ENCODE results near the gene SYT3.
A peak's percentile ranks its signal among the peaks of the same experiment; 100 is the strongest.

SYT3 gene

DNA sequence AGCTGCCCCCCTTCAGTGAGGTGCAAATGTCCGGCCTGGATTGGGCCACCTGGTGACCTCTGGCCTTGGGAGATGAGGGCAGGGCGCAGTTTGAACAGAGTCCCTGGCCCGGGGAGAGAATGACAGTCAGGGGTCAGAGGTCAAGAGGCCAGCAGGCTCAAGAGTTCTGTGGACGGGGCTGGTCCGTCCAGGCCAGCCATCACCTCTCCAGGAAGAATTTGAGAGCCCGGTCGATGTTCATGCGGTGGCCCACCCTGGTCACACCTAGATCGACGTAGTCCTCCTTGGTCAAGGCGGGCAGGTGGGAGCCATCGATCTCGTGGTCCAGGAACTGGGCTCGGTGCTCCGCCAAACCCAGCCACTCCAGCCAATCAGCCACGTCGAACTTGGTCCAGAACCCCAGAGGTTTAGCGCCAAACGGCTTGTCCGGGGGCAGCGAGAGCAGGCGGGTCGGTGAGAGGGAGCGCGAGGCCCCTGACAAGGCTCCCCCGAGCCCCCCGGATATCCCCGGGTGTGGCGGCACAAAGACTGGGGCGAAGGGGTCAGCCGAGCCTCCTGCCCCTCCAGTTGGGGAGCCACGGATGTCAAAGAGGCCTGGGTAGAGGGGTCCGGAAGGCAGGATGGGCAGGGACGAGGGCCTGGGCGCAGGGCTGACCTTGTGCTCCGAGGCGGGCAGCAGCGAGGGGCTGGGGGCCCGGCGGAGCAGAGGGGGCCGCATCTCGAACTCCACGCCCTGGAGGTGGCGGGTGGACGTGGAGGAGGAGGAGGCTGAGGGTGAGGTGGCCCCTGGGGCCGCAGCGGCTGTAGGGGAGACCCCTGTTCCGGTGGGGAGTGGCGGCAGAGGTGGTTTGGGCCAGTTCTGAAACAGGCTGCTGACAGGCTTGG, 22.3 kb upstream of the SYT3 start:
- DNase-seq (ENCODE audit: low spot score), result no peak

DNA sequence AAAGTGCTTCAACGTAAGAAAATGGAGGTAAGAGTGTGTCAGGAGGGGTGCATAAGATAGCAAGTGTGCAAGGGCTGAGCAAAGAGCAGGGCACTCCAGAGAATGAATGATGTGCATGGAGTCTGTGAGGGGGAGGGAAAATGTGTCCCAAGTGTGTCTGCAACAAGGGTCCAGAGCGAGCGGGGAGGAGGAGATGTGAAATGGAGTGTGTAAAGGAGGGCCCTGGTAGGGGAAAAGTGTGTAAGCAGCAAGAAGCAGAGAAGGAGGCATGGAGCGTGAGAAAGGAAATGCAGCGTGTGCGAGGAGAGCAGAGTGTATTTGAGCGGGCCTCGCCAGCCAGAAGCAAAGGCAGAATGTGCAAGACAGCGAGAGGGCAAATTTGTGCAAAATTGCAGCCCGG, 21.3 kb upstream of the SYT3 start:
- DNase-seq (ENCODE audit: low spot score), result no peak

DNA sequence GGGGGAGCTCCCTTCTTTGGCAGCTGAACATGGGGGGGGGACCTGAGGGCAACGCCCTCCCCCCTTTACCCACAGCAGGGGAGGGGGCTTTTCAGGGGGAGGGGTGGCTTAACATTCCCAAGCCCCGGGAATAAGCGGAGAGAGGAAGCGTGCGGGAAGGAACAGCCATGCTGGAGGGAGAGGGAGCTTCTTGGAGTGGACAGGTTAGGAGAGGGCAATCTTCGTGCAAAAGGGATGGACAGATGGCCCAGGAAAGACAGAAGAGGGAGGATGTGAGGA, 20.3 kb upstream of the SYT3 start:
- DNase-seq (ENCODE audit: low spot score), result no peak

DNA sequence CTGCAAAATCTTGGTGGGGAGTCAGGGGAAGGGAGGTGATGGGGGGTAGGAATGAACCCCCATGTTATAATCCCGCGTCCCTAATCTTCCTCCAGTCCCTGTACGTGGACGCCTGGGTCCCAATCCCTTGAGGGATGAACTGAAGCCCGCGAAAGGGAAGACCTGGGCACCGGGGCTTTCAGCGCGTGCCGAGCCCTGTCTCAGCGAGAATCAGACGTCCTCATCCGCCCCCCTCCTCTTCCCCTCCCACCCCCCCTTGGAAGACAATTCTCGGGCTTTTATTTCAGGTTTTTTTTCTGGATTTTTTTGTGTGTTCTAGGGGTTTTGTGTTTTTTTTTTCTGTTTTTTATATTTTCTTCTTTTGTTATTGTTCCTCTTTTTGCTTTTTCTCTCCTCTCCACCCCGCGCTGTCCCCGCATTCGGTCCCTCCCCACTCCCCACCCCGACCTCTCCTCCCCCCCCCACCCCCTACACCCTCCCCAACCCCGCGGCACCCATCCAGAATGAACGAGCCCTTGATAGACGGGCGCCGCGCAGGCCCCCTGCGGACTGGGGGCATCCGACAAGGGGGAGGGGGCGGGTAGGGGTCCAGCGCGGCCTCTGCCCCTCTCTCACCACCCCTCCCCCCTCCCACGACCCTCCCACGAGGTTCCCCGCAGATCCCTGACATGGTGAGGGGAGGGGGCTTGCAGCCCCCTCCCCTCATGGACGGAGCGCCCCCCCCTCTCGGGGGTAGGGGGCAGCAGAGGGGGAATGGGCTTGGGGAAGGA, 19.8 kb upstream of the SYT3 start:
- DNase-seq (ENCODE audit: low spot score), result no peak

DNA sequence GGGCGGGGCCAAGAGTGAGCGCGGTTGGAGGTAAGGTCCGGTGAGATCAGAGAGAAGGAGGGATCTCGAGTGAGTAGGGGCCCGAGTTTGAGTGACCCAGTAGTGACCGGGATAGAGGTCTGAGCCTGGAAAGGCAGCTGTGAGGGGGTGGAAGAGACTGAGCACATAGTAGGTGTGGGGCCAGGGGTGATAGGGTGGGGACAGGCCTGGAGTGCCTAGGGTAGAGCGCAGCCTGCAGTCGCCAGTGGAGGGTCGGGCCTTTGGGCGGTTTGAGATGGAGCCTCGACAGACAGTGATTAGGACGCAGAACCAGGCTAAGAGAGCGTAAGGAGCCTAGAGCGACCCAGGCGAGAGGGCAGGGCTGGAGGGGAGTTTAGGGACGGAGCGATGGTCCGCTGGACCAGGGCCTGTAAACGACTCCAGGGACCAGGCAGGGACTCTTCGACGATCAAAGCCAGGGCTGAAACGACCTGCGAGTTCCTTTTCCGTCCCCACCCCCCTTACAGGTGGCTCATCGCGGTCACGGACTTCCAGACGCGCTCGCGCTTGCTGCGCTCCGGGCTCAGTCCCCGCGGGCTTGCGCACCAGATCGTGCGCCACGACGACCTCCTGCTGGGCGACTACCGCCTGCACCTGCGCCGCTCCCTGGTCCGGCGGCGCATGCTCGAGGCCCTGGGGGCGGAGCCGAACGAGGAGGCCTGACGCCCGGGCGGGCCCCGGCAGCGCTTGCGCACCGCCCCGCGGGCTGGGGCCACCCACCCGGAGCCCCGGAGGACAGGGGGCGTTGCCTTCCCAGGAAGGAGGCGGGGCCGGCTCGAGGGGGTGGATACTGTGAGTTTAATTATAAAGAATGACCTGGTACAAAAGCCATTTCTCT, 19.0 kb upstream of the SYT3 start:
- DNase-seq (ENCODE audit: low spot score), result peak; percentile 89

DNA sequence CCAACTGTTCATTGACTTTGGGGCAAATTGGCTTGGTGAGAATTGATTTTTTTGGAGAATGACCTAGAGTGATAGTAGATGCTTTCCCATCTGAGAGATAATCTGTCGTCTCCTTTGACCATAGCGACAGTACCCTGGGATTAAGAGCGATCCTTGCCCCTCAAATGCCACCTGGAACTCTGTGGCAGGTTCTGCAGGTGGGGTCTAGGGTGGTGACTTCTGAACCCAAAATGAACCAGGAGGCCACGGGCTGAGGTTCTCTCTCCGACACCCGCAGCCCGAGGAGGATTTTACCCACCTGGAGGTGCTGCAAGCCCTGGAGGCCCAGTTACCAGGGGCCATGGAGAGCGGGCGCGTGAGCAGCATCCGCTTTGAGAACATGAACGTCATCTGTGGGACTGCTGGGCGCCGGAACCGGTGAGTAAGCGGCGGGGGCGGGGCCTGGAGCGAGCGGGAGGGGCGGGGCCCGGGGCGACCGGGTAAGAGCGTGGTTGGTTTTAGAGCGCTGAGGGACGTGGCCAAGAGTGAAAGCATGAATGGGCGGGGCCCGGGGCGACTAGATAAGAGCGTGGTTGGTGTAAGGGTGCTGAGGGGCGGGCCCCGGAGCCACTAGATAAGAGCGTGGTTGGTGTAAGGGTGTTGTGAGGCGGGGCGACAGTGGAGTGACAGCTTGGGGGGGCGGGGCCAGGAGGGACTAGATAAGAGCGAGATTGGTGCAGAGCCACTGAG, 18.2 kb upstream of the SYT3 start:
- DNase-seq (ENCODE audit: low spot score), result peak; percentile 100

DNA sequence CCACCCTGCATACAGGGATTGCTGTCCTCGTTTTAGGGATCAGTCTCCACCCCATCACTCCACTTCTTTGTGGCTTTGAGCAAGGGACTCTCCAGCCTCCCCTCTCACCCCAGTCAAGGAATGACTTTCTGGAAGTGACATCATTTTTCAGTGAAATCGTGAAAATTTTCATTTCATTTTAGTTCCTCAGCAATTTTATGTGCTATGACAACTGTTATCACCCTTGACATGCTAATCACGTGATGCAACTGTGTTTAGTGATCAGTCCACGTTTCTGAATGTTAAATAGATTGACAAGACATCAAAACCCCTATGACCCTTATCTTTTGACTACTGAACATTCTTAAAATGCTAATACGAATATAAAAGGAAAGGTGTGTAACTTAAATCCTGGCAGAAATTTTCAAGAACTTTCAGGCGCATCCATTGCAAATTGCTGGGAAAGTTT, 17.6 kb upstream of the SYT3 start:
- no peak for DNase-seq (ENCODE audit: low spot score)

DNA sequence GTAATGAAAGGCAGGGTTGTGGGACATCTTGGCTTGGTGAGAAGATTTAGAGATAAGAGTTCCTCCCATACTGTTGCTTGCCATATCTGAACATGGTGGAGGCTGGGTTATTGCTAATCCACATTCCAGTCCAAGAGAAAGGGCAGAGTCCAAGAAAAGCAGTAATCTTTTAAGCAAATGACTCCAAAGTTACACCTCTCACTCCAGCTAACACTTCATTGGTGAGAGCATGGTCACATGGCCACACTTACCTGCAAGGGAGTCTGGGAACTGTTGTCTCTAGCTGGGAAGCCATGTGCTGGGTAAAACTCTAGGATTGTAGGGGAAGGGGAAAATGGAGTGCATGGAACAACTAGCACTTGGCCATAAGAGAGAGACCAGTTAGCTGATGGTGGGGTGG, 15.2 kb upstream of the SYT3 start:
- DNase-seq (ENCODE audit: low spot score), result no peak

DNA sequence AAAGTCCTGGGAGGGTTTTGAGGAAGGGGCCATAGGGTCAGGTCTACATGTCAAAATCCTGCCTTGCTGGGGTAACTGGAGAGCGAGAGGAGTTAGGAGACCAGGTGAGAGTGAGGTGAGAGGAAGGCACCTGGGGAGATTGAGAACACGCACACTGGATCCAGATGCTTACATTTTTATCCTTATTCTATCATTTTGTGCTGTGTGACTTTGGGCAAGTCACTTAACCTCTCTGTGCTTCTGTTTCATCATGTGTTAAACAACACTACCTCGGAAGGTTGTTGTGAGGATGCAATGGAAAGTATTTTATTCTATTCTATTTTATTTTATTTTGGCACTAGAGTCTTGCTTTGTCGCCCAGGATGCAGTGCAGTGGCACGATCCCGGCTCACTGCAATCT, 13.0 kb upstream of the SYT3 start:
- DNase-seq (ENCODE audit: low spot score), result no peak

DNA sequence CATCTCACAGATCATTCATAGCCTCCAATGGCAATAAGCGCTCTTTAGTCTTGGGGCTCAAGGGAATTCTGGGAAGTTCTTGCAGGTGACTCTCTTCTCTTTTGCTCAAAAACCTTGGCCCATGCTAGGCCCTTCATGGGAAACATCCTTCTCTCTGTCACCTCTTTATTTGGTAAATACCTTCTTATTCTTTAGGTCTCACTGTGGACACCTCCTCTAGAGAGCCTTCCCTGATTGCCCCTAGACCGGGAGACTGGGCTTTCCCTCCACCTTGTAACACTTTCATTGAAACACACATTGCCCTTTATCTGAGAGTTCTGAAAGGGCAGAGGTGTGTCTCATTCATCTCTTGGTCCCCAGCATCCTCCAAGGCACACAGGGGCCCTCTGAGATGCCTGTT, 11.5 kb upstream of the SYT3 start:
- DNase-seq (ENCODE audit: low spot score), result no peak

DNA sequence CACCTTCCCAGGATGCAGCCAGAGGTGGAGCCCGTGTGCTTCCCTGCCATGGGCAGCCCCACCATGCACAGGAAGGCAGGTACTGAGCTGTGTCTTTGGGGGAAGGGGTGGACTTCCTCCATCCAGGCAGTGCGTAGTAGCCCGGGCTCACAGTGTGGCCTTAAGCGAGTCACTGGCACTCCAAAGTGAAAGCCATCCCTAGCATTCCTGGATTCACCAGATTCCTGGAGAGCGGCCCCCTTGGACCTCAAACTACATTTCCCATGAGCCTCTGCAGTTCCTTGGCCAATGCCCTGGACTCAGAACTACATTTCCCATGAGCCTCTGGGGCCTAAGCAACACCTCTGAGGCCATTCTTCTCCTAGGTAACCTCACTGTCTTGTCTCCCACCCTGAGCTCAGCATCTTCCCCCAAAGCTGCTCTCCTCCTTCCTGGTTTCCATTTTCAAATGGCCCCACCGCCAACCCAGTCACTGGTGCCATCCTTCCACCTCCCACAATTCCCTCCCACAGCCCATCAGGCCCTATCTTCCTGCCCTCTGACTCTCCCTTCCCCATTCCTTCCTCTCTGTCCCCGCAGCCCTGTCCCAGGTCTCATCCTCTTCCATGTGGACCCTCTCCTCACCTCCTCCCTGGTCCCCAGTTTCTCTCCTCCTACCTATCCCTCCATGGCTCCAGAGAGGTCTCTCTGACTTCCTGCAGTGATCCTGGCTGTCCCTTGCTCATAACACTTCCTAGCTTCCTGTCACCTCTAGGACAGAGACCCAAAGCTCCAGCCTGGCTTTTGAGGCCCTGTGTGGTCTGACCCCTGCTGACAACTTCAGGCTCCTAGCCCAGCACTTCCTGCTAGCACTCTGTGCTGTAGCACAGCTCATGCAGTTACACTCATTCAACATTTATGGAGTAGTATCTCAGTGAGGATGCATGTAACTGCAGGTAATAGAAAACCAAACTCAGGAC, 10.0 kb upstream of the SYT3 start, which contains the start of gene C19orf81:
Gene C19orf81 (plus strand): TSS at position 13 of the 959 bp plus-strand sequence. CDS start 0 bp downstream, at position 13.
- peak; percentile 75 for DNase-seq (ENCODE audit: low spot score)

DNA sequence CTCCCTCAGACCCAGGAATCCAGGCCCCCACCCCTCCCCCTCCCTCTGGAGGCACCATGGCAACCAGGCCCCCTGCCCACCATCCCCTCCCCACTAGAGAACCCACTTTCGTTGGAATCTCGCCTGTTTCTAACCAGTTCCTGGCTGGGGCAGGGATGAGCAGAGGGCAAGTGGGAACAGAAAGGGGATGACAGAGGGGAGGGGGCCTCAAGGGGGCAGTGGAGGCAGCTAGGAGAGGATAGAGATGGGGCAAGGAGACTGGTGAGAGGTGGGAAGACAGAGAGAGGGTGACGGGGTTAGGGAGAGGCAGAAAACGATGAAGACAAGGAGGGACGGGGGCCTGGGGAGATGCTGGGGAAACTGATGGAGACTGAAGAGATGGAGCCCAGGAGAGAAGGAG, 9.0 kb upstream of the SYT3 start:
- DNase-seq (ENCODE audit: low spot score), result no peak

DNA sequence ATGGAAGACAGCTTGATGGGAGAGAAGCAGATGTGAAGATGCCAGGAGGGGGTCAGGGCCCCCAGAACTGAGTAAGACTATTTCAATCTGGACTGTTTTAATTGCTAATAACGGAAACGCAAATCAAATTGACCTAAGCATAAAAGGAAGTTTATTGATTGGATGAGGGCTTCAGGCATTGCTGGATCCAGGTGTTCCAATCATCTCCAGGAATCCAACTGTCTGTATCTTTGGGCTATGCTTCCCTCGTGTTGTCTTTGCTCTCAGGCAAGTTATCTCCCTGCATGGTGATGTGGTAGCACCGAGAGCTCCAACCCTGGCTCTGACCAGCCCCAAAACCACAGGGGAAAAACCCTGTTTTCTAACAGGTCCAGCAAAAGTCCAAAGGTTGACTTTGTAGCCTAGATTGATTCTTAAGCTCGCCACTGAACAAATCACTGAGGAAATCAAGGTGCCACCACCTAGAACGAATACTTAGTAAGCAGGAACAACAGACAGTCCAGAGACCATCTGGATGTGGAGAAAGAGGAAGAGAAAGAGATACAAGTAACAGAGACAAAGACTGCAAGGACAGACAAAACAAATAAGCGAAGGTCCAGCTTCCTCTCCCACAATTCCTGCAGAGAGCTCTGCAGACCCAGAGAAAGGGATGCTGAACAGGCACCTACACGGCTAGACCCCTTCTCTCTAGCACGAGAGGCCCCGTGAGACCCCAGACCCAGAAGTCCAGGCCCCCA, 8.4 kb upstream of the SYT3 start:
- DNase-seq (ENCODE audit: low spot score), result no peak

DNA sequence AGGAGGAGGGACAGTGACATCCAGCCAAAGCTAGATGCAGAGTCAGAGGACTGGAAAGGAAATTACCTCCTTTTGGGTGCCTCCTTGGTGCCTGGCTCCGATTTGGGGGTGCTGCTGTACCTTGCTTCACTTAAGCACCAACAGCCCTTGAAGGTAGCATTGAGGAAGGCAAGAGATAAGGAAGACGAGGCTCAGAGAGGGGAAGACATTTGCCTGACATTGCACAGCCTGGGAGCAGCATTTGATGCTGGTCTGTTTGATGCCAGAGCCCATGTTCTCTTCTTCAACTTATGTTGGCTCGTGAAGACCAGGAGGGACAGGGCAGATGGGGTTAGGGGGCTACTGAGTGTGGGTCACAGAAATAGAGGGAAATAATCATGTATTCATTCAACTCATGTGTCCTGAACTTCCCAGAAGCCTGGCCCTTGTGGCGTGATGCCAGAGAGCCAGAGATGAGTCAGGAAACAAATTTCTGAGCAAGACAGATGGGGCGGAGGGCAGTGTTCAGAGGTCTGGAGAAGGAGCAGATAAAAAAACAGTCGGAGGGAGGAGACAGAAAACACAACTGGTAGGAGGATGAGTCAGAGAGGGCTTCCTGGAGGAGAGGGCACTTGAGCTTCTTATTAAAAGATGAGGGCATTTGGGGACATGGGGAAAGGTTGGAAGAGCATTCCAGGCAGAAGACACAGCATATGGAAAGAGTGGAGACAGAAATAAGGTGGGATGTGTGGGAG, 6.6 kb upstream of the SYT3 start:
- DNase-seq (ENCODE audit: low spot score), result no peak

DNA sequence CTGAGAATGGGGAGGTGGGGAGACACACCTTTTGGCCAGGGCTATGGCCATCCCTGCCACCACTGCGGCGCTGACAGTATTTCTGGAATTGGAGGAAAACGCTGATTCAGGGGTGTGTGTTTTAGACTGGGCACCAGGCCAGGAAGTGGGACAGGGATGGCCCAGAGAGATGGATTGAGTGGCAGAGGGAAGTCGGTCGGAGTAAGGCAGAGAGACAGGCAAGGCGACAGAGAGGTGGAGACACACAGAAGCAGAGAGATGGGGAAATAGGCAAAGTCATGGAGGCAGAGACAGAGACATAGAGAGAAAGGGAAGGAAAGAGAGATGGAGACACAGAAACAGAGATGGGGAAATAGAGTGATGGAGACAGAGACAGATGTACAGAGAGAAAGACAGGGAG, 5.4 kb upstream of the SYT3 start:
- DNase-seq (ENCODE audit: low spot score), result no peak

DNA sequence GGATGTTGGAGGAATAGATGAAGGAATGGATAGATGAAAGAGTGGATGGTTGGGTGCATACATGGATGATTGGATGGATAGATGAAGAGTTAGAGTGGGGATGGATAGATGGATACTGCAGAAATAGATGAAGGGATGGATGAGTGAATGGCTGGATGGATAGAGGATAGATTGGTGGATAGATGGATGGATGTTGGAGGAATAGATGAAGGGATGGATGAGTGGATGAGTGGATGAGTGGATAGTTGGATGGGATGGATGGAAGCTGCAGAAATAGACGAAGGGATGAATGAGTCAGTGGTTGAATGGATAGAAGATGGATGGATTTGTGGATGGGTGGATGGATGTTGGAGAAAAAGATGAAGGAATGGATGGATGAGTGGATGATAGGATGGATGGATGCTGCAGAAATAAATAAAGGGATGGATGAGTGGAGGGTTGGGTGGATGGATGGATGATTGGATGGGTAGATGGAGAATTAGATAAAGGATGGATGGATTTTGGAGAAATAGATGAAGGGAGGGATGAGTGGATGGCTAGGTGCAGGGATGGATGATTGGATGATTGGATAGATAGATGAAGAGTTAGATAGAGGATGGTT, 4.7 kb upstream of the SYT3 start:
- no peak for DNase-seq (ENCODE audit: low spot score)

DNA sequence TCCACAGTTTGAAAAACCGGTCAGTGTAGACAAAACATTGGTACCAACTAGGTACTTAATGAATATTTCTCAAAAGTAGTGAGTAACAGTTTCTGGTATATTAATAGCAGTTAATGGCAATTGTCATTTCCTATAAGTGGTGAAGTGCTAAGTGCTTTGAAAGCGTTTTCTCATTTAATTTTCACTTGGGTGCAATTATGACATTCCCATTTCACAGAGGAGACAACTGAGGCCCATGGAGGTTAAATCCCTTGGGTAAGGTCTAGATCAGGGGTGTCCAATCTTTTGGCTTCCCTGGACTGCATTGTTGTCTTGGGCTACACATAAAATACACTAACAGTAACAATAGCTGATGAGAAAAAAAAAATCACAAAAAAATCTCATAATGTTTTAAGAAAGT, 687 bp upstream of the SYT3 start:
- no peak for DNase-seq (ENCODE audit: low spot score)

DNA sequence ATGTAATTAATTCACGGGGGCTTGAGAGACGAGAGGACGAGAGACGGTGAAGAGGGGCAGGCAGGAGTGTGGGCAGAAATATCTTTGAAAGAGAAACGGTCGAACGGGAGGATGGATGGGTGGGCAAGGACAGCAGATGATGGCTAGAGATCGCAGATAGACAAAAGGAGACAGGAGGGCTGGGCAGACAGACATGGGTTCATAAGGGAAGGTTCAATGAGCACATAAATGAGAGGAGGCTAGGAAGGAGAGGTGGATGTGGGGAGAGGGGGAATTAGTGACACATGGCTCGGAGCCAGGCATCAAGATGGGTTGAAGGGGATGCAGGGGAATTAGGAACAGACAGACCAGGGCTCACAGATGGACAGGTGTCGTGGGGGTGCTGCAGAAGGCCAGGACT, 1.1 kb downstream of the SYT3 start:
- DNase-seq (ENCODE audit: low spot score), result peak; percentile 34
